GM21576 (cell line): ENCODE measurements around the gene EFNA1.

ENCODE experiments used
- ATAC-seq: cut with Tn5 transposase; IDR thresholded peaks from one replicate; pipeline ENCODE4 v1.9.1; 2021; ENCODE audit warnings: mild to moderate bottlenecking, moderate library complexity; ENCODE audit not compliant: unreplicated experiment

The EFNA1 gene

DNA sequence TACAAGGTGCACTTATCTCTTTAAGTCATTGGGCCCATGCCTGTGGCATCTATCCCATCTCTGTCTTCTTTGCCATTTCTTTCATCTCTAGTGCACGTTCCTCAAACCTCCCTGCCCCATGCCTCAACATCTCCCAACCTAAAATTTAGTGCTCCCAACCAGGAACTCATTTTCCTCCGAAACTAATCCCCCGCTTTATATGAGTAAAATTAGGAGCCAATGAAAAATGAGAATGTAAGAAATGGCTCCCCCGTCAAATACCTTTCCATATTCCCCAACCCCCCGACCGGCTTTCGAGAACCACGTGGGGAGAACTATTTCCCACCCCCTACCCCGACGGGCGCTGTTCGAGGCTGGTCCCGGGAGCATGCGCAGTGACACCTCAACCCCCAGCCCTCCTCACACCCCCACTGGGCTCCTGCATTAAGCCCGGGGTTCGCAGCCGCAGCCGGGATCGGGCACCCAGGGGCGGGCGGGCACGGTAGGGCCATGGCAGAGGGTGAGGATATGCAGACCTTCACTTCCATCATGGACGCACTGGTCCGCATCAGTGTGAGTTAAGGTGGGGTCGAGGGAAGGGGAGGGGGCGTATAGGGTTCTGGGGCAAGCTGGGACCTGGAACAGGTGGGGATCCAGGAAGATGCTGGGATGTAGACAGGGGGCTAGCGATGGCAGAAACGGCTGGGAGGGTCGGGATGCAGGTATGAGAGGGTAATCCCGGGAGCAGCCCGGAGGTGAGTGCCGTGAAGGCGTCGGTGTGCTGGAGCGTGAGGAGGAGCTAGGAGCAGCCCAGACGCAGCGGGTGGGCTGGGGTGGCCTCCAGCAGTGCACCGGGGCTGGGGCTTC, 46.0 kb downstream of the EFNA1 start, which contains the start of gene TRIM46:
TSS of gene TRIM46 (plus strand) at position 372 of the 846 bp plus-strand sequence. CDS start at position 490, 118 bp downstream.
- no peak for ATAC-seq

DNA sequence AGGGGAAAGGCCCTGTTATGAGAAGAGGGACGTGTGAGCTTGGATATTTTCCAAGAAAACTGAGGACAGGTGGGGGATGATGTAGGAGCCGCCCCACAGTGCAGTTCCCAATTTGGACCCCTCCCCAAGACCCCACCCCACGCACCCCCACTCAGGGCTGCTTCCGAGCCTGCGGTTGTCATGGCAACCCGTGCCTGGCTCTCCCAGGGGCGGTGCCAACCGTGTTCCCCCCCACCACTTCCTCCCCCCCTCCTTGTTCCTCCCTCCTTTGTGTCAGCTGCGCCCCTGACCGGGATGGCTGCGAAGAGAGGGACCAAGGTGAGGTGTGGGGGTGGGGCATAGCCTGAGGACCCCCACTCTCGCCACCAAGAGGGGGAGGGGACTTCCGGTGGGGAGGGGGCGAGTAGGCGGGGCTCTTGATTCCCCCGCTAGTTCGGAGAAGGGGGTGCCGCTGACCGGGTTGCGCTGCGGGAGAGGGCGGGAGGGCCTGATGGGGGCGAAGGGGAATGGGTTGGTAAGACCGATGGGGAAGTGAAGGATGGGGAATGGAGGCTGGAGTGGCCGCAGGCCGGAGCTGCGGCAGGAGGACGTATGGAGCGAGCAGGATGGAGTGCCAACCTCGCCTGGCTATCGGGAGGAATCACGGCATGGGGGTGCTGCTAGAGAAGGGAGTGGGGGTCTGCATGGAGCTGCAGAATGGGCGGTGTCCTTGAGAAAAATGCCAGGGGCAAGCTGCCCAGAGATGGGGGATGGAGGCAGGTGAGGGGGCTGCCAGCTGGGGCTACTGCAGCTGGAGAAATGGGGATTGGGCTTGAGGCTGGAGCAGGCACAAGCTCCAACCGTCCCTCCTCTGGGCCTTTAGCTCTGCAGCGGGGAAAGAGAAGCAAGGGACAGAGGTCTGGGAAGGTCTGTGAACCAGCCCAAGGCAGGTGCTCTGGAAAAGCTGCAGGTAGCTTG, 46.9 kb downstream of the EFNA1 start:
- no peak for ATAC-seq

DNA sequence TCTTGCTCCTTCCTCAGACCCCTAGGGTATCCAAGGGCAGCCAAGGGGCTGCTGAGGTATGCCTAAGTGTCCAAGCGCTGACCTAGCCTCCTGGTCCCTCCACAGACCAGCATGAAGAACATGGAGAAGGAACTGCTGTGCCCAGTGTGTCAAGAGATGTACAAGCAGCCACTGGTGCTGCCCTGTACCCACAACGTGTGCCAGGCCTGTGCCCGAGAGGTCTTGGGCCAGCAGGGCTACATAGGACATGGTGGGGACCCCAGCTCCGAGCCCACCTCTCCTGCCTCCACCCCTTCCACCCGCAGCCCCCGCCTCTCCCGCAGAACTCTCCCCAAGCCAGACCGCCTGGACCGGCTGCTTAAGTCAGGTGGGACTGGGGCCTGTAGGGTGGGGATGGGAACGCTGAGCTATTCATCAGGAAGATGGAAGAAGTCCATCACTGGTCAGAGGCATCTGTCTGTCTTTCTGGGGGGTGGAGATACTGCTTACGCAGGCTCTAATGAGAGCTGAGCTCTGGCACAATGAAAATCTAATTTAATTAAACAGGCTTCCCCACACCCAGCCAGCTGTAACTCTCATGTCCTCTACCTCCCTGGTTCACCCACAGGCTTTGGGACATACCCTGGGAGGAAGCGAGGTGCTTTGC, 47.7 kb downstream of the EFNA1 start:
- no peak for ATAC-seq

DNA sequence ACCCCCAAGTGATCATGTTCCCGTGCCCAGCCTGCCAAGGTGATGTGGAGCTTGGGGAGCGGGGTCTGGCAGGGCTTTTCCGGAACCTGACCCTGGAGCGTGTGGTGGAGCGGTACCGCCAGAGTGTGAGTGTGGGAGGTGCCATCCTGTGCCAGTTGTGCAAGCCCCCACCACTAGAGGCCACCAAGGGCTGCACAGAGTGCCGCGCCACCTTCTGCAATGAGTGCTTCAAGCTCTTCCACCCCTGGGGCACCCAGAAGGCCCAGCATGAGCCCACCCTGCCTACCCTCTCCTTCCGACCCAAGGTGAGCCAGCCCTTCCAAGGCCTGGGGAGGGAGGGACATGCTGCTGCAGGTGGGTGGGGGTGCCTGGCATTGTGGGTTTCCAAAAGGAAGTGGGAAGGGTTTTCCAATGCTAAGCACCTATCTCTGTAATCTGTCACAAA, 48.3 kb downstream of the EFNA1 start:
- ATAC-seq, result no peak

DNA sequence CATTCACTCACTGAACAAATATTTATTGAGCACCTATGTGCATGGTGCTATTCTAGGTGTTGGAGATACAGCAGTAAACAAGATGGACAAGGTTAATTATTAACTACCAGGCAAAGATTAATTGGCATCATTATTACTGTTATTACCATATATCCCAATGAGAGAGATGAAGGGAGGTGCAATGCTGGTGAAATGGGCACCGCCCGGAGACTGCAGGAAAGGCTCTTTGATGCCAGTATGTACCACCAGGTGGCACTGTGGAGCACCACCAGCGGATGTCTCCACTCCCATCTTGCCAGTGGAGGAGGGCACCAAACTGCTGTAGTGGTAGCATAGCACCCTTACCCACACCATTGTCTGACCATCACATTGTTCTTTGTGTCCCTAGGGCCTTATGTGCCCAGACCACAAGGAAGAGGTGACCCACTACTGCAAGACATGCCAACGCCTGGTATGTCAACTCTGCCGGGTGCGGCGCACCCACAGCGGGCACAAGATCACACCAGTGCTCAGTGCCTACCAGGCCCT, 48.9 kb downstream of the EFNA1 start:
- no peak for ATAC-seq

DNA sequence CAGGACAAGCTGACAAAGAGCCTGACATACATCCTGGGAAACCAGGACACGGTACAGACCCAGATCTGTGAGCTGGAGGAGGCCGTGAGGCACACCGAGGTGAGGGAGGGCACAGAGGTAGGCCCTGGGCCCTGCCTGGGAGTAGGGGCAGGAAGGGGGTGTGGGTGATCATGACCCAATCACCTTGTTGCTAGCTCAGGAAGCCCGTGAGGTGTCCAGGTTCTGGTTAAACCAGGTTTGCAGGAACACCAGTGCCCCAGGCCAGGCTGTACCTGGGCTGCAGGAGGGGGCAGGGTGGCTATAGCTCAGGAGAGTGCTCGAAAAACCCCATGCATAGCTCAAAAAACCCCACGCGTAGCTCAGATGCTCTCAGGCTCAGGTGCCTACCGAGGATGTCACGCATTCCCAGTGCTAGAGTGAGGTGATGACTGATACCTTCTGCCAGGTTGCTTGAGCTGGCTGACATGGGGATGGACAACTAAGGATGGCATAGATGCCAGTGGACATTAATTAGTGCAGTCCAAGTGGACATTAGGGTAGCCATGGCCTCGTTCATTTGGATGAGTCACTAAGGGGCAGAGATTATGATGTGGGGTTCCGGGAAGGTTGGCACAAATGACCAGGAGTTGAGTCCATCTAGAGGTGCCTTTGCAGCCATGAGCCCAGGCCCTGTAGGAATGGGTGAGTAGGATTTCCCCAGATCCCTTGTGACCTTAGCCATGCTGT, 49.7 kb downstream of the EFNA1 start:
- no peak for ATAC-seq

DNA sequence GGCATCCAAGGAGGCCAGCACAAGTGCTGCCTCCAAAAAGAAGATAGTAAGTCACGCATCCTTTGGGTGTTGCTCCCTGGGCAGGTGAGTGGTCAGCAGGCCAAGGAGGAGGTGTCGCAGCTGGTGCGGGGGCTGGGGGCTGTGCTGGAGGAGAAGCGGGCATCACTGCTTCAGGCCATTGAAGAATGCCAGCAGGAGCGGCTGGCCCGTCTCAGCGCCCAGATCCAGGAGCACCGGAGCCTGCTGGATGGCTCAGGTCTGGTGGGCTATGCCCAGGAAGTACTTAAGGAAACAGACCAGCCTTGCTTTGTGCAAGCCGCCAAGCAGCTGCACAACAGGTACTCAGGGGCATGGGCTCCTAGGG, 50.2 kb downstream of the EFNA1 start:
- no peak for ATAC-seq

DNA sequence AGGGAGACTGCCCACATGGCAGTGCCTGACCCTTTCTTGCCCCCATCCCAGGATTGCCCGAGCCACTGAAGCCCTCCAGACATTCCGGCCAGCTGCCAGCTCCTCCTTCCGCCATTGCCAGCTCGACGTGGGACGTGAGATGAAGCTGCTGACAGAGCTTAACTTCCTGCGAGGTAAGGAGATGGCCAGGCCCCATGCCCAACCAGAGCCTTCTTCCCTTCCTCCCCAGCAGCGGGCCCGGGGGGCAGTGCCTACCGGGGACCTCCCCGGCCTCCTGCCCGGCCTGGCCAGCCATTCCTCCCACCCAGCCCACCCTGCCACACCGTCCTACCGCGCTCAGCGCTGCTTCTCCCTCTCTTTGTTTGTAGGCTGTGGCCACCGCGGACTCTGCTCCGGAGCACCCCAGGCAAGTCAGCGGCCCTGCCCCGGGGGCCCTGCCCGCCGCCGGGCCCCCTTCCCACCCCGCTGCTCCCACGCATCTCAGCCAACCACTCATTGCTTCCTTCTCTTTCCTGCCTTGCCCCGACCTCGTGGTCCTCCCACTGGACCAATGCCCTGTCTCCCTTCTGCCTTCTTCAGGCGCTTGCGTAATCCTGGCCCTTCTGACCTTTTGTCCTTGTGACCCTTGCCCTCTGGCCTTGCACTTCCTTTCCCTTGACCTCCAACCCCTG, 50.9 kb downstream of the EFNA1 start:
- ATAC-seq, result no peak

DNA sequence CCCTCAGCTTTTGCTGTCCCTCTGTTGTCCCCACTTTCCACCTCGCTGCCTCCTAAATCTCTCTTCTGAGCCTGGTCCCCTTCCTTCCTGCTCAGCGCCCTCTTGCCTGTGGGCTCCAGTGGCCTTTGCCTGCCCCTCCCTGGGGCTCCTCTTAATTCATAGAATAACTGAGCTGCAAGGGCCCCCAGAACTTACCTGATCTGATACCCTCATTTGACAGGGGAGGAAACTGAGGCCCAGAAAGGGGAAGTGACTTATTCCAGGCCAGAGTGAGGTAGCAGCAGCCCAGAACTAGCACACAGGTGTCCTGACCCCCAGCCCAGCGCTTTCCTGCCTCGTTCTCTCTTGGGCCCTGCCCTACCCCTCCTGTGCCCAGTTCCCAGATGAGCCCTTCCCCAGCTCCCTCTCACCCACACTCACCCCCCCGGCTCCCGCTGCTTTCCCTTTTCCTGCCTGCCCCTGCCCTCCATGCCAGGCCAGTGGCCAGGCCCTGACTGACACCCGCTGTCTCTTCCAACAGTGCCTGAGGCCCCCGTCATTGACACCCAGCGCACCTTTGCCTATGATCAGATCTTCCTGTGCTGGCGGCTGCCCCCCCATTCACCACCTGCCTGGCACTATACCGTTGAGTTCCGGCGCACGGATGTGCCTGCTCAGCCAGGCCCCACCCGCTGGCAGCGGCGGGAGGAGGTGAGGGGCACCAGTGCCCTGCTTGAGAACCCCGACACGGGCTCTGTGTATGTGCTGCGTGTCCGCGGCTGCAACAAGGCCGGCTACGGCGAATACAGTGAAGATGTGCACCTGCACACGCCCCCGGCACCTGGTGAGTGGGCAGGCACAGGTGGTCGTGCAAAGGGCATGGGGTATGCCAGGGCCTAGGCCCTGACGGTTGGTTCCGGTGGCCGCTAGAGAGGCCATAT, 51.7 kb downstream of the EFNA1 start:
- no peak for ATAC-seq

DNA sequence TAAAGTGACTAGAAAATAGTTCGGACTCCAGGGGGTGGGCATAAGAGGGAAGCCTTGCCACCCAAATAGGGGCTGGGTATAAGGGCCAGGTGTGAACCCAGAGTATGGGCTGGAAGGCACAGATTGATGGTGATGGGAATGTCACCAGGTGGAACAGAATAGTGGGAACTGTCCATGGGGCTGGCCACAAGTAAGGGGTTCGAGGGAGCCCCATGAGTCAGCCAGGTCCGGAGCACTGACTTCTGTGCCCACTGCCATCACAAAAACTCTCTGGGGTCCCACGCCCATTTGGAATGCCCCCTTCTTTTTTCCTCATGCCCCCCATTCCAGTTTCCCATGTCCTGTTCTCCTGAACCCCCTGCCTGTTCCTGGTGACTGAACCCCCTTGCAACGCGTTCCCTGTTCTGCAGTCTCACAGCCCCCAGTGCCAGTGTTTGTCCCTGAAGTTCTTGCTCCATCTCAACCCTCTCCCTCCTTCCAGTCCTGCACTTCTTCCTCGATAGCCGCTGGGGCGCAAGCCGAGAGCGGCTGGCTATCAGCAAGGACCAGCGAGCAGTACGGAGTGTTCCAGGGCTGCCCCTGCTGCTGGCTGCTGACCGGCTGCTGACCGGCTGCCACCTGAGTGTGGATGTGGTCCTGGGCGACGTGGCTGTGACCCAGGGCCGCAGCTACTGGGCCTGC, 53.8 kb downstream of the EFNA1 start:
- no peak for ATAC-seq

DNA sequence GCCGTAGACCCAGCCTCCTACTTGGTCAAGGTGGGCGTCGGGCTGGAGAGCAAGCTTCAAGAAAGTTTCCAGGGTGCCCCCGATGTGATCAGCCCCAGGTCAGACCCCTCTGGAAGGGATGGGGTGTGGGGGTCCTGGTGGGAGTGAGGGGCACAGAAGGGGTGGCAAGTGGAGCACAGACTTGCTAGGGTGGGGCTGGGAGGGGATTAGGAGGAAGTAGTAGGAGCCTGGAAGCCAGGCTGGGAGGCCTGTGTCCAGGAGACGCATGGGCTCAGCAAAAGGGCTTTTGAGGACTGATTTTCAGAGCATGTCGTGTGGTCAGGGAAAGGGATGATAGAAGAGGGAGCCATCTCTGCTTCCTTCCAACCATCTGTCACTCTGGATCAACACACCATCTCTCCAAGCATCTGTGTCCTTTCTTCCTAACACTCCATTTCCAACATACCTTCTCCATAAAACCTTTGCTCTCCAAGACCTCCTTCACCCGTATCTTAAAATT, 54.4 kb downstream of the EFNA1 start:
- no peak for ATAC-seq

DNA sequence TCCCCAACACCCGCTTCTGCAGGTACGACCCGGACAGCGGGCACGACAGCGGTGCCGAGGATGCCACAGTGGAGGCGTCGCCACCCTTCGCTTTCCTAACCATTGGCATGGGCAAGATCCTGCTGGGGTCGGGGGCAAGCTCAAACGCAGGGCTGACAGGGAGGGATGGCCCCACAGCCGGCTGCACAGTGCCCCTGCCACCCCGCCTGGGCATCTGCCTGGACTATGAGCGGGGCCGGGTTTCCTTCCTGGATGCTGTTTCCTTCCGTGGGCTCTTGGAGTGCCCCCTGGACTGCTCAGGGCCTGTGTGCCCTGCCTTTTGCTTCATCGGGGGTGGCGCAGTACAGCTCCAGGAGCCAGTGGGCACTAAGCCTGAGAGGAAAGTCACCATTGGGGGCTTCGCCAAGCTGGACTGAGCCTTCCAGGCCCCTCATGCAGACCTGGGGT, 56.1 kb downstream of the EFNA1 start:
- no peak for ATAC-seq

DNA sequence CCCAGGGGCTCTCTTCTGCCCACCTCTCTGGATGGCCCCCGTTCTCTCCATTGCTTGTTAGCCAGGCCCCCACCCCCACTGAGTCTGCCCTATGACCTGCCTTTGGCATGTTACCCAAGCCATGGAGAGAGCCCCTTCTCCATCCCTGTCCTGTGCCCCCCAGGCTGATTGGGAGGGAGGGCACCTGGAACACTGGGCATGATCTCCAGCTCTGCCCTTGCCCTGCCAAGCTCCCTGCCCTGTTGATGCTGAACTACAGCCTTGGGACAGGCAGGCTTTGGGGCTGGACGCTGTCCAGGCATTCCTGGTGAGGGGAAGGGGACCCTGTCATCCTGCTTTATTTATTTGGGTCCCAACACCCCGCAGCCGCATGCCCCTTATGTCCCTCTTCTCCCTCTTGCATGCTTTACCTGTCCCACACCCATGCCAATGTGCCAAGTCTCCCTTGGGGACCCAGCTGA, 56.7 kb downstream of the EFNA1 start:
- ATAC-seq, result no peak
